HepG2 (cell line): ENCODE results near the gene MTTP. TPM values are rescaled to one million over a fixed set of nuclear protein-coding genes. Genes with fewer than 3 reads are reported as not detected.

Experiments used
- ATAC-seq: fragments of 200-7000 bp; cut with Tn5 transposase; 3 replicates; pipeline ENCODE4 v1.9.1; 2020; ENCODE audit warnings: mild to moderate bottlenecking, moderate library complexity
- BruUV-seq: library from RNA; stranded (reverse); fragments of 400-500 nt; replicated peaks from 2 replicates; lab custom pipeline; 2021; lab: Mats Ljungman, UMichigan
- CTCF ChIA-PET: fragments of 300-600 bp; formaldehyde crosslinking; extraction: SDS; loops from one replicate; lab custom pipeline; 2021; ENCODE audit warnings: low total read pairs, inconsistent platforms, low intra/inter-chr PET ratio; lab: Yijun Ruan, JAX
- POLR2A ChIA-PET: fragments of 350-600 bp; sonication (Branson Sonifier 250); formaldehyde crosslinking; loops from one replicate; lab custom pipeline; 2020; ENCODE audit warnings: antibody characterized with exemption, inconsistent platforms; lab: Yijun Ruan, JAX
- DNase-seq: peaks from one replicate; pipeline ENCODE4 v3.0.0-alpha.2; 2015; ENCODE audit warnings: low spot score
- FAIRE-seq: peaks from 3 replicates; lab custom pipeline; 2011; peaks lifted over from hg19 to GRCh38; lab: Jason Lieb, UNC
- H2AFZ ChIP-seq: one replicate; pipeline ENCODE4 v1.6.1; 2011; ENCODE audit warnings: low read length, inconsistent platforms
- H3K27ac ChIP-seq: fragments of 300-600 bp; 3 replicates; pipeline ENCODE4 v1.8.0; 2011; ENCODE audit warnings: mixed run types, mild to moderate bottlenecking, mixed read lengths, low read length, inconsistent platforms; ENCODE audit not compliant: insufficient read depth; ENCODE audit errors: extremely low read length
- H3K27me3 ChIP-seq, 2 experiments: fragments of 200-600 bp in 1 of 2; 2 replicates in 1 of 2; 3 replicates in 1 of 2; pipeline versions ENCODE4 v1.6.0 to v1.8.0; 2011; ENCODE audit warnings: low read length in 2 of 2, mild to moderate bottlenecking in 2 of 2, moderate library complexity in 2 of 2, inconsistent platforms in 1 of 2; ENCODE audit not compliant: insufficient read depth in 2 of 2, control insufficient read depth in 1 of 2
- H3K36me3 ChIP-seq, 2 experiments: fragments of 200-600 bp in 1 of 2; replicated peaks in 1 of 2; 2 replicates in 1 of 2; 3 replicates in 1 of 2; pipeline versions ENCODE4 v1.5.1 to v1.8.0; 2011; ENCODE audit warnings: low read length in 2 of 2, inconsistent platforms in 1 of 2; ENCODE audit not compliant: insufficient read depth in 2 of 2, control insufficient read depth in 1 of 2
- H3K4me1 ChIP-seq: 2 replicates; pipeline ENCODE4 v1.5.1; 2012; ENCODE audit warnings: low read length, inconsistent platforms; ENCODE audit not compliant: insufficient read depth
- H3K4me2 ChIP-seq: 2 replicates; pipeline ENCODE4 v1.6.0; 2011; ENCODE audit warnings: low read depth, low read length, inconsistent platforms
- H3K4me3 ChIP-seq, 3 experiments: fragments of 200-600 bp in 1 of 3; sonication (generic), shearing (Covaris generic) in 1 of 3; replicated peaks in 1 of 3; 2 replicates each; pipeline ENCODE4 v1.5.1; 2011 to 2016; ENCODE audit warnings: low read length in 3 of 3, inconsistent platforms in 2 of 3, low read depth in 2 of 3, mild to moderate bottlenecking in 2 of 3, control low read depth in 1 of 3, mixed read lengths in 1 of 3; ENCODE audit not compliant: insufficient read depth in 1 of 3
- H3K79me2 ChIP-seq: one replicate; pipeline ENCODE4 v1.6.1; 2011; ENCODE audit warnings: low read length, inconsistent platforms; ENCODE audit not compliant: insufficient read depth
- H3K9ac ChIP-seq: 2 replicates; pipeline ENCODE4 v1.6.0; 2011; ENCODE audit warnings: mild to moderate bottlenecking, low read depth, low read length, inconsistent platforms; ENCODE audit not compliant: insufficient read depth
- H3K9me3 ChIP-seq: 2 replicates; pipeline ENCODE4 v1.5.1; 2012; ENCODE audit warnings: mild to moderate bottlenecking, low read length
- H4K20me1 ChIP-seq: 2 replicates; pipeline ENCODE4 v1.6.0; 2011; ENCODE audit warnings: inconsistent platforms, mild to moderate bottlenecking, low read length, moderate library complexity; ENCODE audit not compliant: insufficient read depth
- ARNT ChIP-seq: fragments of 450-650 bp; IDR thresholded peaks from 2 replicates; pipeline ENCODE4 v1.6.1; 2017
- FOSL2 ChIP-seq: sonication (generic); formaldehyde crosslinking; IDR thresholded peaks from 2 replicates; pipeline ENCODE4 v1.4.0; 2020; ENCODE audit warnings: missing genetic modification reagents
- NFIB ChIP-seq: sonication (generic); formaldehyde crosslinking; IDR thresholded peaks from 2 replicates; pipeline ENCODE4 v1.9.0; 2021; ENCODE audit warnings: missing genetic modification reagents, mild to moderate bottlenecking, borderline replicate concordance
- PLRG1 ChIP-seq: fragments of 450-650 bp; conservative IDR thresholded peaks from 2 replicates; pipeline ENCODE4 v1.6.1; 2016
- RAD51 ChIP-seq: fragments of 450-650 bp; IDR thresholded peaks from 2 replicates; pipeline ENCODE4 v1.6.1; 2016; ENCODE audit warnings: borderline replicate concordance
- REXO4 ChIP-seq: sonication (generic); formaldehyde crosslinking; IDR thresholded peaks from 2 replicates; pipeline ENCODE4 v1.8.0; 2022; ENCODE audit warnings: missing genetic modification reagents, mild to moderate bottlenecking, borderline replicate concordance
- SRSF4 ChIP-seq: fragments of 200-400 bp; formaldehyde crosslinking; IDR thresholded peaks from one replicate; pipeline ENCODE4 v1.6.1; 2018; ENCODE audit warnings: mild to moderate bottlenecking, low read depth, low read length, moderate library complexity; ENCODE audit not compliant: poor library complexity, severe bottlenecking
- TBX2 ChIP-seq: sonication (generic); formaldehyde crosslinking; IDR thresholded peaks from 2 replicates; pipeline ENCODE4 v1.5.0; 2020; ENCODE audit warnings: missing genetic modification reagents, mild to moderate bottlenecking, borderline replicate concordance
- U2AF1 ChIP-seq: fragments of 200-400 bp; formaldehyde crosslinking; optimal IDR thresholded peaks from 2 replicates; pipeline ENCODE3; 2017; ENCODE audit warnings: mild to moderate bottlenecking, low read depth, low read length
- ZNF30 ChIP-seq: sonication (generic); formaldehyde crosslinking; IDR thresholded peaks from 2 replicates; pipeline ENCODE4 v1.5.0; 2020; ENCODE audit warnings: mild to moderate bottlenecking, missing genetic modification reagents
- ZNF331 ChIP-seq: sonication (generic); formaldehyde crosslinking; IDR thresholded peaks from 2 replicates; pipeline ENCODE4 v1.4.0; 2020; ENCODE audit warnings: missing genetic modification reagents
- ZSCAN25 ChIP-seq: sonication (generic); formaldehyde crosslinking; IDR thresholded peaks from 2 replicates; pipeline ENCODE4 v1.8.0; 2022; ENCODE audit warnings: mild to moderate bottlenecking, missing genetic modification reagents
- WGBS: methylation state at CpG from one replicate; pipeline ENCODE4 v1.1.6; 2017; ENCODE audit warnings: low lambda C conversion rate; 5-methylcytosine and 5-hydroxymethylcytosine counted together
- in situ Hi-C: cut with HindIII; loops from 2 replicates; pipeline ENCODE4 v1.10.0; 2017; ENCODE audit warnings: low pct_unique_long_range_greater_than_20kb; ENCODE audit not compliant: extremely low pct_ligation_motif_present
- intact Hi-C: fragments of 100-400 bp; cut with micrococcal nuclease; formaldehyde crosslinking; loops from one replicate; pipeline ENCODE4 v1.10.0; 2022; ENCODE audit not compliant: unreplicated experiment
- polyA plus RNA-seq, 8 experiments: library from polyadenylated mRNA; depleted of rRNA in 3 of 8; stranded (reverse) in 7 of 8; unstranded in 1 of 8; fragments of >200 nt; fragmentation: Illumina TruSeq in 4 of 8; extraction: Trizol in 4 of 8; gene quantifications; 2 replicates each; pipeline versions ENCODE4 v1.2.1 to v1.2.3, GENCODE V29; 2011 to 2016; ENCODE audit warnings: low read depth in 4 of 8, missing spikeins in 1 of 8, mixed read lengths in 1 of 8; ENCODE audit not compliant: insufficient read depth in 1 of 8
- total RNA-seq, 5 experiments: library from RNA; depleted of rRNA; stranded (reverse); fragments of >200 nt; fragmentation: Illumina TruSeq; extraction: Trizol; gene quantifications; 2 replicates each; pipeline ENCODE4 v1.2.3, GENCODE V29; 2016; ENCODE audit warnings: low read depth in 1 of 5
- TF ChIP-seq, protein P1 (sequence below): sonication (generic); formaldehyde crosslinking; IDR thresholded peaks from 2 replicates; pipeline ENCODE4 v1.8.0; 2022; ENCODE audit warnings: mild to moderate bottlenecking, missing genetic modification reagents, moderate library complexity
- TF ChIP-seq, protein P2 (sequence below): sonication (generic); formaldehyde crosslinking; IDR thresholded peaks from 2 replicates; pipeline ENCODE4 v1.9.0; 2021; ENCODE audit warnings: missing genetic modification reagents, borderline replicate concordance

The MTTP gene
- total and polyA plus RNA-seq, 2 of the 13 experiments (the other 11 are each of a cell fraction or from before 2014, with no cell fraction given), result 84.7 to 102 TPM

DNA sequence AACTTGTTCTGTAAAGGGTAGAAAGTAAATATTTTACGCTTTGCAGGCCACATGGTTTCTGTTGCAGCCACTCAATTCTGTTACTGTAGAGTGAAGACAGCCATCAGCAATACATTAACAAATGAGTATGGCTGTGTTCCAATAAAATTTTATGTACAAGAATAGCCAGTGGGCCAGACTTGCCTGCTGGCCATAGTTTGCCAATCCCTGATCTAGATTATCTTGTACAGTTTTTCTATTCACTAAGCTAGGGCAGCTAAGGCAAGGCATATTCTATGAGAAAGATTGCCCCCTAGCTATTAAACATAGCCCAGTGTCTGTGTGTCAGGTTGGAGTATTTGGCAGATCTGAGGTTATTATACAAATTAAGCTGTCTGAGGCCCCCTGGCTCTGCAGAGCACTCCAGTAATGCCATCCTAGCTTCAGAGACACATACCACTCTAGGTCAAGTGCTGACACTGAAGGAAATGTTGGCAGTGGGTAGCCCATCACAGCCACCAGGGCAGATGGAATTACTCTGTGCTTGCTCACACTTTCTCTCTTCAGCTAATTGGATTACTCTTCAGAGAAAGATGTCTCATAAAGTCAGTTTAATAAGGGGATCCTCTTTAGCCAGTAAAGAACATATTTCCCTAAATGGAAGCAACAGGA is 40.7 kb downstream of the MTTP start:
- H3K9me3 ChIP-seq, result no peaks in the 10 kb centered on the region
- intact Hi-C loops (no loop called here), in situ Hi-C loops (no loop called here)
- WGBS, result 100% methylated on average over 1 of the region's 1 CpG
- no peak overlapping the region for H3K9ac ChIP-seq
- no peaks in the 10 kb centered on the region for H3K4me1 ChIP-seq
- BruUV-seq, result no TSS peak
- POLR2A ChIA-PET, result interaction anchor here (1.1 kb wide), 1 partner anchor 12 kb away, joined by 3 read pairs; no protein-coding TSS in a partner anchor
- FAIRE-seq (no peak), ATAC-seq (no peak; the same call in 2 of the 3 replicates)
- H3K4me3 ChIP-seq, result no peak overlapping the region
- no peaks in the 10 kb centered on the region for H3K79me2 ChIP-seq
- no peaks in the 10 kb centered on the region for H3K27me3 ChIP-seq
- H2AFZ ChIP-seq, result no peak overlapping the region
- H3K36me3 ChIP-seq, result peaks cover 9 to 63% of the 10 kb centered on the region in 2 experiments; a peak in 4 of 5 replicates
- H4K20me1 ChIP-seq, result no peaks in the 10 kb centered on the region
- TF ChIP-seq ZSCAN25 (CRISPR knock-in tag) (no peak), REXO4 (CRISPR knock-in tag) (no peak), PLRG1 (no peak), ZNF331 (no peak), ZNF30 (CRISPR knock-in tag) (no peak), RAD51 (no peak), SRSF4 (no peak), U2AF1 (no peak), FOSL2 (CRISPR knock-in tag) (no peak), TBX2 (CRISPR knock-in tag) (no peak), ARNT (no peak), NFIB (CRISPR knock-in tag) (no peak)
- TF ChIP-seq, protein P1, sequence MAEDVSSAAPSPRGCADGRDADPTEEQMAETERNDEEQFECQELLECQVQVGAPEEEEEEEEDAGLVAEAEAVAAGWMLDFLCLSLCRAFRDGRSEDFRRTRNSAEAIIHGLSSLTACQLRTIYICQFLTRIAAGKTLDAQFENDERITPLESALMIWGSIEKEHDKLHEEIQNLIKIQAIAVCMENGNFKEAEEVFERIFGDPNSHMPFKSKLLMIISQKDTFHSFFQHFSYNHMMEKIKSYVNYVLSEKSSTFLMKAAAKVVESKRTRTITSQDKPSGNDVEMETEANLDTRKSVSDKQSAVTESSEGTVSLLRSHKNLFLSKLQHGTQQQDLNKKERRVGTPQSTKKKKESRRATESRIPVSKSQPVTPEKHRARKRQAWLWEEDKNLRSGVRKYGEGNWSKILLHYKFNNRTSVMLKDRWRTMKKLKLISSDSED (CRISPR knock-in tag), result no peak
- TF ChIP-seq, protein P2, sequence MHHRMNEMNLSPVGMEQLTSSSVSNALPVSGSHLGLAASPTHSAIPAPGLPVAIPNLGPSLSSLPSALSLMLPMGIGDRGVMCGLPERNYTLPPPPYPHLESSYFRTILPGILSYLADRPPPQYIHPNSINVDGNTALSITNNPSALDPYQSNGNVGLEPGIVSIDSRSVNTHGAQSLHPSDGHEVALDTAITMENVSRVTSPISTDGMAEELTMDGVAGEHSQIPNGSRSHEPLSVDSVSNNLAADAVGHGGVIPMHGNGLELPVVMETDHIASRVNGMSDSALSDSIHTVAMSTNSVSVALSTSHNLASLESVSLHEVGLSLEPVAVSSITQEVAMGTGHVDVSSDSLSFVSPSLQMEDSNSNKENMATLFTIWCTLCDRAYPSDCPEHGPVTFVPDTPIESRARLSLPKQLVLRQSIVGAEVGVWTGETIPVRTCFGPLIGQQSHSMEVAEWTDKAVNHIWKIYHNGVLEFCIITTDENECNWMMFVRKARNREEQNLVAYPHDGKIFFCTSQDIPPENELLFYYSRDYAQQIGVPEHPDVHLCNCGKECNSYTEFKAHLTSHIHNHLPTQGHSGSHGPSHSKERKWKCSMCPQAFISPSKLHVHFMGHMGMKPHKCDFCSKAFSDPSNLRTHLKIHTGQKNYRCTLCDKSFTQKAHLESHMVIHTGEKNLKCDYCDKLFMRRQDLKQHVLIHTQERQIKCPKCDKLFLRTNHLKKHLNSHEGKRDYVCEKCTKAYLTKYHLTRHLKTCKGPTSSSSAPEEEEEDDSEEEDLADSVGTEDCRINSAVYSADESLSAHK, result no peak
- TF ChIP-seq, all 625 proteins: peak for 0
- CTCF ChIA-PET, result no interaction called here
- no peak for DNase-seq
- Histone ChIP-seq H3K27ac (no peak overlapping the region), H3K4me2 (no peak overlapping the region)
